HT1080 (cell line): Measurements from ENCODE around the gene CDK14. TPM values are rescaled to one million over a fixed set of nuclear protein-coding genes. Genes with fewer than 3 reads are reported as not detected.

Experiments used
- DNase-seq: peaks from one replicate; pipeline ENCODE4 v3.0.0-alpha.2; 2015; ENCODE audit warnings: low read depth
- total RNA-seq: library from RNA; depleted of rRNA; stranded (reverse); fragments of >200 nt; shearing (Covaris generic); gene quantifications from 2 replicates; pipeline ENCODE4 v1.2.3, GENCODE V29; 2014

The CDK14 gene
- total RNA-seq, 1 experiment from 2014 or later = 8.1 TPM

DNA sequence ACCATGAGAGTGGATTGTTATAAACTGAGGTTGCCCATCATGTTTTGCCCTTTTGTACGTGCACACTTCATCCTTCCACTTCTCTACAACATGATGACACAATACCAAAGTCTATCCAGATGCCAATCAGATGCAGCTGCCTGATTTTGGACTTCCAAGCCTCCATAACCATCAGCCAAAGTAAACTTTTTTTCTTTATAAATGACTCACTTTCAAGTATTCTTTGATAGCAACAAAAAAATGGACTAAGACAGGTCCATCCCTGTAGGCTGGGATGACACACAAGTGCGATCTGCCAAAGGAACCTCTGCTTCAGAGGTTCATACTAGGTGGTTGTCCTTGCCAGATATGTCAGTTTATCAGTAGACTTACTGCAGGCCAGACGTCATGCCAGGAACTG lies 347.9 kb downstream of the CDK14 start:
- DNase-seq = no peak

DNA sequence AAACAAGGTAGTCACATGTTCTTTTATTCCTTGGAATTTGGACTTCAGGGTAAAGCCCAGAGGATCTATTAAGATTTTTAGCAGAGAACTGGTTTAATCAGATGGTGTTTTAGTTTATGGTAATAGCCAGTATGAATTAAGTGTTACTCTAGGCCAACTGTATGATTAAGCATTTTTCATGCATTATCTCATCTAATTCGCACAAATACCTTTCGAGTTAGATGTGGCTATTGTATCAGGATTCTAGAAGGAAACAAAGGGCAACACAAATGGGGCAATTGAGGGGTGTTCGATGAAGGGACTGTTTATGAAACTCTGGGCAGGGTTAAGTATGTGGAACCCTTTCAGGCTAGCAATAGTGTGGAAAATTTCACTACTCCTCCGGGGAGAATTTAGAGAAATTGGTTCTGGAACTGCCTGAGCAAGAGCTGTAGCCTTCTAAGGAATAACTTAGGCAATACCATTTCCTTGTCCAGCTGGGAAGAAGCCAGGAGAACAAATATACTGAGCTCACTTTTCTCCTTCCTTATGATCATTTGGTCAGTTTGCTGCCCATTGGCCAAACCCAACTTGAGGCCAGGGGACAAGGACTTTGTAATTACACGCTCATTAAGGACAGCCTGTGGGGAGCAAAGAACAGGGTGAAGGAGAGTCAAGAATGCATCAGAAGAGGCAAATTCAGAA lies 349.1 kb downstream of the CDK14 start:
- no peak for DNase-seq

DNA sequence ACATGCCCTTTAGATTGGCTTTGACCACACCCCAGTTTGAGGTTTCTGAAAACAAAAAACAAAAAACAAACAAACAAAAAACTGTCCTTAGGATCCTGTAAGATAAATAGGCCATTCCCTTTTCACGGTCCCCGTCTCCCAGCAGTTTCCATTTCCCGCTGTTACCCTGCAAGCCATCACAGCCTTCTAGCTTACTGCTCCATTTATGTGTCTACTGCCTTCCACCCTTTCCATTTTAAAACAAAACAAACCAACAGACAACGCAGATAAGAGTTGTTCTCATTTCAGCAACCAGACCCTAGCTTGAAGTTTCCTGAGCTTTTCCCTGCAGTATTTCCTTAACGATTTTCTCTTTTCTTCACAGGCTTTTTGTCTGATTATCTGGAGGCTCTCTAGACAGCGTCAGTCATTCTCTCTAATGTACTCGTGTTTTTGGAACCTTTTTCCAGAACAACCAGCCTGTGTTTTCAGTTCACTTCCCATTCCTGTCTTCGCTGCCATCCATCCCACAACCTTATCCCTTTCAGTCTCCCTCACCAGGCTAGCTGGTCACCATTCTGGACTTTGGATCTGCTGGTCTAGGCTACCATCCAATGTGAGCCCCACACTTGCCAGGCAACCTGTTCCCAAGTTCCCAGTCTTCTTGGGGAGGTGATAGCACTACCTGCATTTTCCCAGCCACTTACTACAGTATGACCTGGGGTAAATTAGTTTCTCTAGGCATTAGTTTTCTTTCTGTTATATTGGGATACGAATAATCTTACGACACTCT lies 350.8 kb downstream of the CDK14 start:
- DNase-seq = no peak

DNA sequence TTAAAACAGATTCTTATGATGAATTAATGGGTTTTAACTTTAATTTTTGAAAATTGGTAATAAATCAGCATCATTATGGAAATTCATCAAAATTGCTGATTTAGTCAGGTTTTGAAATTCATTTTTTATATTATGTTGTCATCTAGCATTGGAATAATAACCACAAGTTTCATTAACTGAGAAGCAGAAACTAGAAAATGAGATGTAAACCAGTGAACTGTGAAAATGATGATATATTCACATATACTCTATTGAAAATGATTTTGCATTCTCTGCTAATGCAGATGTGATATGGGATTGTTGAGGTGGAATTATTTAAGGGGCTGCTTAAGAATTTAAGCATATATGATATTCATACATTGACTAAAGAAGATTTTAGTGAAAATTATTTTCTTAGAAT lies 352.0 kb downstream of the CDK14 start:
- no peak for DNase-seq

DNA sequence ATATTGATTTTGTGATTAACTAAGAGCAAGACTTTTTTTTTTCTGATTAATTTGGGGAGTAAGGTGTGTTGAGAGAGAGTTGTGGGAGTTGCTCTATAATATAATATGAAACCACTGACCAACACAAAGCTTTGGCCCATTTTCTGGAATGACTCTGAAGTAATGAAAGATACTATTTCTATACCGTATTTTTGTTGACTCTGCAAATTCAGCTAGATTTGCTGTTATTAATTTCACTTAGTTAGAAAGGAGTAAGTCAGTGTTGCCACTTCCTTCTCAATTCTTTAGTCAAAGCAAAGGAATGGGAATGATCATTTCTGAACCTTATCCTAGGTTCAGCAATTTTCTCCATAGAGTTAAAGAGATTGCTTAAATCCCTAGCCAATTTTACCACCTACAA lies 355.1 kb downstream of the CDK14 start:
- no peak for DNase-seq

DNA sequence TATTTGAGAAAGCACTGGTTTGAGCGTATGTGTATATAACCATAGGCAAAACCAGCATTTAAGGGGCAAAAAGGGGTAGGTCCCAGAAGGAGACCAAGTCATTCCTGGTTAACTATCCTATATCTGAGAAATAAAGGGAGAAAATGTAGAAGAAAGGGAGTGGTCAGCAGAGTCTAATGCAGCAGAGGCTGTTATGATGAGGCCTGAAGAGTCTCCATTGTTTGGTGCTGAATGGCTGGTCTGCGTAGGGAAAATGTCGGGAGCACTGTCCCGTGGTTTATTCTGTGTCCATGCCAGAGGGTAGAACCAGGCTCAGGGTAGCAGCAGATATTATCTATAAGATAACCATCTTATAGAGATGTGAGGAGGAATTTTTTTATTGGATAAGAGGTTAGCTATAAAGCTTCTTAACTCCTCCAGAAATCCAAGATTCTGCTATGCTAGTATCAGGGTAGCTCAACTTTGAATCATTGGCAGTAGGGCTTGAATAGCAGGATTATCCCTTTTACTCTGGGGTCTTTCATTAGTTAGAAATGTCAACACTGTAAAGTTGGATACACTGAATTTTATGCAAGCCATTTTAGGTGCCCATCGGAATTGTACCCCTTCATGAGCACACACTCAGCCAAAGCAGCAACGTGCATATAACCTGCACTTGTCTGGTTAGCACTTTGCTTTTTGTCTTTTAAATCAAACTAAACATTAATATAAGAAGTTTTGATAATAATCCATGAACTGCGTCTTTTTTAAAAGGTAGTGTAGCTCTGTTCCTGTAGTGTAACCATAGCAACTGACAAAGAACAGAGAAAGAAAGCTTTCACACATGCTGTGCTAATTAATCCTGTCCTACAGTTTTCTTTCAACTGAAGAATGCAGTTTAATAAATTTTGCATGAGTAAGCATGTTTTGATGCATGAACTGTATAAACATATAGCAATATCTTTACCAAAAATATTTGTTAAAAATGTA lies 356.1 kb downstream of the CDK14 start:
- DNase-seq = no peak

DNA sequence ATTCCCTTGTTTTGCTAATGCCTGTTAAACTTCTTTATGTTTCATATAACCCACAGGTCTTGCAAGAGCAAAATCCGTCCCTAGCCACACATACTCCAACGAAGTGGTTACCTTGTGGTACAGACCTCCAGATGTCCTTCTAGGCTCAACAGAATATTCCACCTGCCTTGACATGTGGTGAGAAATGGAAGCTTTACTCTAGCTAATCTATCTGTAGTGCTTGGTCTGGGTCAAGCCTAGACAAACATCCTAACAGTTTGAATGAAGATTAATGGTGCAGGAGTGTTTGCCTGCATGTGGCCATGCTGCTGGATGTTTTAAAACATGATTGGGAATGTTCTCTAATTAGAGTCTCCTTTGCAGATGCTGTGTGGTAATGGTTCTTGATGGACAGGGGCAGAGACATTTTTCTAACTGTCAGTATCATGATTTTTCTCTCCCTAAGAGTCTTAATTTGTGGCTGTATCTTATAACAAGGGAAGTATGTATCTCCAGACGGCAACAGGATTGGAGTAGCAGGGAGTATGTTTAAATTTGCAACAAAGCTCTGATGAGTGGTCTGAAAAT lies 359.6 kb downstream of the CDK14 start:
- no peak for DNase-seq

DNA sequence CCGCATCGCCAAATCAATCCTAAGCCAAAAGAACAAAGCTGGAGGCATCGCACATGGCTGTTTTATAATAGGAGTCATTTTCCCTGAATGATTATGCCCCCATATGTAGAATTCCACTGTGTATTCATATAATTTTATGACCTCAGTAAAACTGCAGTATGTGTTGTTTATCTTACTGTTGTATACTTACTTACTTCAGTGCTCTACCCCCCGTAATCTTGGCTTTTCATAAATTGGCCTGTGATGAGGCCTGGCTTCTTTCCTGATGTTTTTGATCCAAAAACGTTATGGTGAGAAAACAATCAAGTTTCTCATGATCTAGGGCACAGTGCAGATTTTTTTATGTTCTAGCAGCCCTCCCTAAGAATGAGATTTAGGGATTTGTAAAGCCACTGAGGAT lies 361.8 kb downstream of the CDK14 start:
- DNase-seq = no peak

DNA sequence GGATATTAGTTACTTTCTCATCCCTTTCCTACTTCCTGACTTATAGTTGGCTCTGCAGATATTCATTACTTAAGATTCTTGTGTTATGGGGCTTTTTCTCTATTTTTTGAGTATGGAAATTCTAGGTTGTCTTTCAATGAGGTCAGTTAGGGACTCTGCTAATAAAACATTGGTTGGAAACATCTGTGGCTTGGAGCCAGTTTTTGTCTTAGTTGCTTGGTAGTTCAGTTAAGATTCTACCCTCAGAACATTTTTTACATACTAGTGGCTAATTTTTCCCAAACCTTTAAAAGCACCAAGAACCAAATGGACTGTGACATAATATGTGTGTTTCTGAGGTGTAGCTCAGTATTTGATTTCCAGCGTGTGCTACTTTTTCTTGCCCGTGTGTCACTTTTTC lies 362.5 kb downstream of the CDK14 start:
- DNase-seq = no peak

DNA sequence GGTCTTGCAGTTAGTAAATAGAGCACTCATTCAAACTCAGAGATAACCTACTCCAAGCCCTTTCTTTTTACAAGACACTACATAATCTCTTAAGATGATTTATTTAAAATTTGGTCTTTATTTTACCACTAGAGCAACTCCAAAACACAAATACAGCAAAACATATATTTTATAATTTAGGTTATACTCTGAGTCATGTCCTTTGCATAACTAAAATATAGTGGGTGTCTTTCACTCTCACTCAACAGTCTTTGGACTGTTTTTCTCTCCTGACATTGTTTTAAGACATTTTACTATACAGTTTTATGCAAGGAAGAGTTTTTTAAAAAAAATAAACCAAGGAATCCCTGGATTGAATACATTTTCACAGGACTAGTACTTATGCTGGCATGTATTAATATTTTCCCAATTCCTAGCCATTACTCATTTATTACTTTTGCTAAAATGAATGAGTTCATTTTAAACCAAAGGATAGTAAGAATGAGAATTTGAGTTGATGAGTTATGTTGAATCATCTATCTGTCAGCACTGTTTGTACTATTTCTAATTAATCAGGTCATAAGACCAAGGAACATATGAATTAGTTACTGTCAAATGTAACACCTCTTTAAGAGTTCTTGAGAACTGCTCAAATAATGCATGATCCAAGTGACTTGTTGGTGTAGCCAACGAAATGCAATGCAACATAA lies 365.1 kb downstream of the CDK14 start:
- DNase-seq = no peak

DNA sequence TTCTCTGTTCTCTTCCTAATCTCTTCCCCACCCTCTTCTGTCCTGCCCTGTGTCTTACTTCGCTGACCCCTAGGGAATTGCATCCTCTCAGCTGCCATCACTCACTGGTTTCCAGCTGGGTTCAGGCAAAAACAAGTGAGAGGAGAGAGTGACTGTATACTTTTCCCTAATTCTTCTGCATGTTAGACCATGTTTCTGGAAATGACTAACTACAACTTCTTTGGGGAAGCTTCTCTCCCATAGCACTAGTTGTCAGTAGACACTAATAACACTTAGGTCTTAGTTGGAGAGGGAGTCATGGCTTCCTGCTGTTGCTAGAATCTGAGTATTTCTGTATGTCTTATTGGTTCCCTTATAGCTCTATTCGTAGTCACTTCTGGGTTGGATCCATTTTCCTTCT lies 369.1 kb downstream of the CDK14 start:
- DNase-seq = no peak

DNA sequence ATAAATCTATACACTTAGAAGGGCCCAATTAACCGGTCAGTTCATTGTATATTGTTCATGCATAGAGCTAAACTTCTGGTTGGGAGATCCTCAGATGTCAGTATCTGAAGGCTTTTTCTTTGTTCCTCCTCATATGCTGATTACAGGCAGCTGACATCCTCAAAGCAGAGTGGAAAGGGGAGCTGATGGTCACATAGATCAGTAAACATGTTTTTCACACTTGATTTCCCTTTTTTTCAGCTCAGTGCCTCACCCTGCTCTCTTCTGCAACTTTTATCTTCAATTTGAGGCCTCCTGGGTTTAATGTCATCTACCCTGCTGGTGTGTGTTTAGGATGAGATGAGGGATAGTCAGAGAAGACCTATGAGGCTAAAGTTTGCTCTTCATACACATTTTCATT lies 370.2 kb downstream of the CDK14 start:
- DNase-seq = no peak

DNA sequence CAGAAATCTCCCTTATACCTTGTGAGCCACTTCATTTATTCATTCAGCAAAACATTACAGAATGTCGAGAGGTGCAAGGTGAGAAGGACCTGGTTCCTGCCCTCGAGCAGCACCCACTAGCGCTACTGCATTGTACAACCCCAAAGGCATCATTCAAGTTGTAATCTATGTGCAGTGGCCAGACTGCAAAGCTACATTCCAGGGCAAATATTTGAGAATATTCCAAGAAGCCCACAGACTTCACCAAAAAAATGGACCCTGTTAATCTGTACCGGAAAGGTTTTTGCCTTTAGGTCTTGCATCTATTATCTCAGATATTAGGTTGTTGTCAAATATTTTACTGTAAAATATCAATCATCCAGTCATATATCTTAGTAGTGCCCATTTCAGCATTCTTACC lies 372.8 kb downstream of the CDK14 start:
- no peak for DNase-seq

DNA sequence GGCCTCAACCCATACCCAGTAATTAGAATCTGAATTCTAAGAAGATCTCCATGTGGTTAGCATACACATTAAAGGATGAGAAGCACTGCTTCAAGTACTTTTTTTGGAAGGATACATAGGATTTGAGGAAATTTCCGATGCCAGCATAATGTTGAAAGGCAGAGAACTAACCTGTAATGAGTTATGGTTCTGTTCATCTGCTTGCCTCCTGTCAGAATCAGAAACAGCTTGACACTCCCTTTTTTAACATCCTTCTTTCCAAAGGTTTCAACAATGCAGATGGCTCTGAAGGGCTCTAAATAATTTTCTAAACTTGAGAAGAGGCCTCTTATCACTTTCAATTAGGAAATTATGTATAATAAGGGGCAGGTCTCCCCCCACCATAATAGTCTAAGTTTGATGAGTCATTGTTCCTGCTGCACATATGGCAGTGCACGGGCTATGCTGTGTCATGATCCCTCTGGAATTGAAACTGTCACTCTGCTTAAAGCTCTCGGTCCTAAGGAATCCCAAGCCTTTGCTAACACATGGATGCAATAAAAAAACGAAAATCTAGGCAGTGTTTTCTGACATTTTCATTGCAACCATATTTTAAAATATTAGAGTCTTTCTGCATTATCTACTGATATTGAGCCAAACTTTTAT lies 376.9 kb downstream of the CDK14 start:
- peak; percentile 32 for DNase-seq

DNA sequence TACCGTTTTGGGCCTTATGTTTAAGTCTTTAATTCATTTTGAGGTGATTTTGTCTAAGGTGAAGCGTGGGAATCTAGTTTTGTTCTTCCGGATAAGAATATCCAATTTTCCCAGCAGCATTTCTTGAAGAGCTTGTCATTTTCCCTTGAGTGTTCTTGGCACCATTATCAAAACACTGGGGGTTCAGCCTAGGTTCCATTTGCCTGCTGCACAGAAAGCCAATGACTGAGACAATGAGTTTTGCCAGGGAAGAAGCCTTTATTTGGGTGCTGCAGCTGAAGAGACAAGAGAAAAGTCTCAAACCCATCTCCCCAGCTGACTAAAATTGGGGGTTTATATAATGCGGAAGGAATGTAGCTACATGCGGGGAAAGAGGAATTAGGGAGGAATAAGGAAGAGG lies 380.9 kb downstream of the CDK14 start:
- DNase-seq = no peak

DNA sequence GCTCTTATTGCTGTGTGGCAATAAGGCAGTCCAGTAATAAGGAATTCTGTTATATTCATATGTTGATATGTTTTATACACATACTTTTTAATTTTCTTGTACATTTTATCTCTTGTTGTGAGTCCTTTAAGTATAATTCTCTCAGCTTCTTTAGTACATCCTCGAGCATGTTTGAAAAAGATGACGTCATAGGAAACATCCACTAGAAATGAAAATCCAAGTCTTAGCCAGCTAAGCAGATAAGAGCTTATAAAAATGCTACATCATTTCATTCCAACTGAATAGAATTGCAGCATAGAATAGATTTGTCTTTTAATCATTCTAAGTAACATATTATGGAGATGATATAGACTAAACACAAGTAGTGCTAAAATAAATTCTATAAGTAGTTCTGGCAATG lies 384.4 kb downstream of the CDK14 start:
- DNase-seq = no peak

DNA sequence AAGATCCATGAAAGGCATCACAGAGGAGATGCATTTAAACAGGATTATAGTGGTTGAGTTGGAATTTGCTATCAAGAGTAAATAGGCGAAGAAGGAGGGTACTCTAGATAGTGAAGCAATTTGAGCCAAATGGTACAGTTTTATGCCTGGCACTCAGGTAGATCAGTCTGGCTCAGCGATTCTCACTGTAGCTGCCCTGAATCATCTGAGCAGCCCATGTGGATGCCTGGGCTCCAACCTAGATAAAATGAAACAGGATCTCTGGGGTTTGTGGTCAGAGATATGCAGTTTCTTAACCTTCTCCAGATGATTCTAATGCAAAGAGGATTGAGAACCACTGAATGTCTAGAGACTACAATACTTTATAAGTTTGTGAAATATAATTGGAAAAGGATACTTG lies 386.1 kb downstream of the CDK14 start:
- no peak for DNase-seq

DNA sequence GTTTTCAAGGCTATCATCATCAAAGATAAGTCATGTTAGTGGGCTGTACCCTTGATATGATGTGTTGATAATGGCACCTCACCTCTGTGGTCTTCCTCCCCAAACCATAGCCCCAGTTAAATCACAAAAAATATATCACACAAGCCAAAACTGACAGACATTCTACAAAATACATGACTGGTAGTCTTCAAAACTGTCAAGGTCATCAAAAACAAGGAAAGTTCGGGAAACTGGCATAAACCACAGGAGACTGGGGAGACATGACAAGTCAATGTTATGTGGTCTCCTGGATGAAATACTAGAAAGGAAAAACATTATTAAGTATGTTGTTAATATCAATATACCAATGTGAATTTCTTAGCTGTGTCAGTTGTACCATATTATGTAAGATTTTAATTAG lies 388.6 kb downstream of the CDK14 start:
- DNase-seq = no peak

DNA sequence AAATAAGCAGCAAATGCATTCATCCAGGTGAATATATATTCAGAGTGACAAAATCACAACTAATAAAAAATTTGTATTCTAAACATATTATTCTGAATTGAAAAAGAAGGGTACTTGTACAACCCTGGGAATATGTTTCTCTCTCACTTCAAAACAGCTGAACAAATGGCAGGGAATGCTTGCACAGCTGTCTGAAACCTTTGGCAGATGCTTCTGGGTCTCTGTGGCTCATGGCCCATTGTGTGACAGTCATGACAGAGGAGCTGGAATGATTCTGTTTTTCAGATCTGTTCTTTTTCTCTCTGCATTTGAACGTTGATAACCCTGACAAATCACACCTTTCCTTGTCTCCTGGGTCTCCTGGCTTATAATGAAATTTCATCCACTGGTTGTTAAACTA lies 392.4 kb downstream of the CDK14 start:
- no peak for DNase-seq

DNA sequence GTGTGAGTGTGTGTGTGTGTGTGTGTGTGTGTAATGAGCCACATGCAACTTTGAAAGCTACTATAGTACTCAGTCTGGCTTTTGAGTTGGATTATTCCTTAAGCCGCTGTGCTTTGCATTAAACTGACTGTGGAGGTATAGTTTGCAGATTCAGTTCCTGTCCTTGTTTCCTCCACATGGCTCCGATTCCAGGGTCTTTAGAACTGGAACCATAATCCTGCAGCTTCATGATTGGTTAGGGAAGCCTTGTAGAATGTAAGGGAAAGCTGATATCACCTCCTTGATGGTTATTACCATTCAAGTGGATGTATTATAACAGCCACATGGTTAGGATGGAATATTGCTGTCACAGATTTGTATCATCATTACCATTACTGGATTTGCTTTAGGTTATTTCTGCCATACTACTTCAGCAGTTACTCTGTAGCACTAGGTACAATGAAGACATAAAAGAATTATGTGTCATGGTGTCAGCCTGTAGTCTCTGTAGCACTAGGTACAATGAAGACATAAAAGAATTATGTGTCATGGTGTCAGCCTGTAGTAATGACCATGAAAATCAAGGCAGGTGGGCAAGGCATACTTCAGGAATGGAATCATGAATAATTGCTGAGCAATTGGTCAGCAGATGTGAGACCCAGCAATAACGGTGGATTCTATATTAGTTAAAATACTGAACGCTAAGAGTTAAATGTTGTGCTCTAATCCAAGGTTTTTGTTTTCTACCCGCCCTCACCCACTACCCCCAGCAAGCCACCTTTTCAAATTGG lies 393.1 kb downstream of the CDK14 start:
- DNase-seq = no peak
